ENCODE data around the gene TRAF3. TPM values are rescaled to one million over a fixed set of nuclear protein-coding genes. Genes with fewer than 3 reads are reported as not detected.
A peak's percentile ranks its signal among the peaks of the same experiment; 100 is the strongest.

The TRAF3 gene
- total RNA-seq, 1 donor from 2014 or later, result 16.7 TPM

GRCh38 chr14:102771144-102771543, 6.1 kb upstream of the TRAF3 start:
- peaks cover 3% of the 10 kb centered on the region for H3K9me3 Mint-ChIP-seq (ENCODE audit: unreplicated experiment)
- H3K27ac Mint-ChIP-seq (ENCODE audit: unreplicated experiment), result no peak overlapping the region
- peaks cover 14% of the 10 kb centered on the region for H3K27me3 Mint-ChIP-seq (ENCODE audit: unreplicated experiment)
- no peak for DNase-seq
- no peak overlapping the region for H3K4me3 Mint-ChIP-seq (ENCODE audit: unreplicated experiment)
- TF ChIP-seq CTCF (IDR thresholded peaks at IDR 0.05; ENCODE audit: partially characterized antibody, unreplicated experiment), result no peak
- H3K36me3 Mint-ChIP-seq (ENCODE audit: unreplicated experiment), result no peaks in the 10 kb centered on the region
- H3K4me1 Mint-ChIP-seq (ENCODE audit: low read depth, unreplicated experiment), result peaks cover 13% of the 10 kb centered on the region

GRCh38 chr14:102772781-102773570, 4.3 kb upstream of the TRAF3 start:
- H3K4me1 Mint-ChIP-seq (ENCODE audit: low read depth, unreplicated experiment), result peaks cover 13% of the 10 kb centered on the region
- peaks cover 3% of the 10 kb centered on the region for H3K9me3 Mint-ChIP-seq (ENCODE audit: unreplicated experiment)
- H3K4me3 Mint-ChIP-seq (ENCODE audit: unreplicated experiment), result no peak overlapping the region
- no peaks in the 10 kb centered on the region for H3K36me3 Mint-ChIP-seq (ENCODE audit: unreplicated experiment)
- H3K27ac Mint-ChIP-seq (ENCODE audit: unreplicated experiment), result peak overlapping the region; percentile 15
- DNase-seq, result peak; percentile 62
- peaks cover 14% of the 10 kb centered on the region for H3K27me3 Mint-ChIP-seq (ENCODE audit: unreplicated experiment)
- TF ChIP-seq CTCF (IDR thresholded peaks at IDR 0.05; ENCODE audit: partially characterized antibody, unreplicated experiment), result no peak

DNA sequence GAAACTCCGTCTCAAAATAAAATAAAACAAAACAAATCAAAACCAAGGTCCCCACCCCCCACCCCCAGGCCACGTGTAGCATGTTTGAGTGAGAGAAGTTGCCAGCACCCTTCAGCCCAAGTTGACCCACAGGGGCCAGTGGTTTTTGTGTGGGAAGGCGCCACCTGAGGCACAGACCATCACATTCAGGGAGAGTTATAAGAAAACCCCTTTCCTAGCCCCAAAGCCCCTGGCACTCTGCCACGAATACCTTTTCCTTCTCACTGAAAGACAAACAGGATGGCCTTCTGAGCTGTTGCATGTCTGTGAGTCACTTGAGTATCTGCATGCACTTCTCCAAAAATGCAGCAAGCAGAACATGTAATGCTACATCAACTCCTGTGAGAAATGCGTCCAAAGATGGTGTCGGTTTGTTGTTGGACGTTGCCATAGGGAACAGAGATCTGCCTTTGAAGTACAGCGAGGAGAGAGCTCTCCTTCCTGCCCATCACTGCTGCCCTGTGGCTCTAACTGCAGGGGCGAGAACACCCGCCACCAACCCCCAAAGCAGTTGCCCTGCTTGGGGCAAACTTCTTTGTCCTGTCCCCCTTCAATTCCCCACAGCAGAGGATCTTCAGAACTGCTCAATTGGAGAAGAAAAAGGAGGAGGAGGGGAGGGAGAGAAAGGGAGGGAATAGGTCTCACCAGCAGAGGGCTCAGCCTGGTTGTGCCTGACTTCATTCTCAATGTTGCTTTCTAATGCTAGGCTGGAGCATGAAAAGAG, 2.7 kb upstream of the TRAF3 start:
- TF ChIP-seq CTCF (IDR thresholded peaks at IDR 0.05; ENCODE audit: partially characterized antibody, unreplicated experiment), result peak; percentile 59
- H3K27ac Mint-ChIP-seq (ENCODE audit: unreplicated experiment), result peak overlapping the region; percentile 64
- H3K36me3 Mint-ChIP-seq (ENCODE audit: unreplicated experiment), result no peaks in the 10 kb centered on the region
- peaks cover 1% of the 10 kb centered on the region for H3K9me3 Mint-ChIP-seq (ENCODE audit: unreplicated experiment)
- H3K4me1 Mint-ChIP-seq (ENCODE audit: low read depth, unreplicated experiment), result peaks cover 26% of the 10 kb centered on the region
- no peak overlapping the region for H3K4me3 Mint-ChIP-seq (ENCODE audit: unreplicated experiment)
- peaks cover 16% of the 10 kb centered on the region for H3K27me3 Mint-ChIP-seq (ENCODE audit: unreplicated experiment)
- DNase-seq, result peak; percentile 52

- DNase-seq, result no peak
- H3K4me3 Mint-ChIP-seq (ENCODE audit: unreplicated experiment), result peak overlapping the region; percentile 72
- no peak overlapping the region for H3K27ac Mint-ChIP-seq (ENCODE audit: unreplicated experiment)
- no peaks in the 10 kb centered on the region for H3K36me3 Mint-ChIP-seq (ENCODE audit: unreplicated experiment)
- H3K27me3 Mint-ChIP-seq (ENCODE audit: unreplicated experiment), result peaks cover 17% of the 10 kb centered on the region
- TF ChIP-seq CTCF (IDR thresholded peaks at IDR 0.05; ENCODE audit: partially characterized antibody, unreplicated experiment), result no peak
- H3K9me3 Mint-ChIP-seq (ENCODE audit: unreplicated experiment), result peaks cover 3% of the 10 kb centered on the region
- H3K4me1 Mint-ChIP-seq (ENCODE audit: low read depth, unreplicated experiment), result peaks cover 34% of the 10 kb centered on the region
These were observed 1.1 kb upstream of the TRAF3 start for GRCh38 chr14:102775855-102776760.
